Endothelial cell of umbilical vein (primary cell): Measurements from ENCODE around the gene SULT2B1.

Source experiments
- CTCF ChIP-seq, 2 donors: IDR thresholded peaks; 1 replicate in 1 of 2; 2 replicates in 1 of 2; pipeline ENCODE4 v1.5.1; 2011; ENCODE audit warnings: low read length in 2 of 2, mild to moderate bottlenecking in 2 of 2, moderate library complexity in 2 of 2, control low read depth in 1 of 2, inconsistent platforms in 1 of 2, low read depth in 1 of 2; ENCODE audit not compliant: insufficient read depth in 1 of 2; ENCODE audit errors: extremely low read depth in 1 of 2
- EZH2 ChIP-seq: IDR thresholded peaks from 2 replicates; pipeline ENCODE4 v1.6.1; 2012; ENCODE audit warnings: borderline replicate concordance, low read depth, mild to moderate bottlenecking, moderate library complexity, low read length, inconsistent platforms; ENCODE audit not compliant: severe bottlenecking
- MAX ChIP-seq: IDR thresholded peaks from 2 replicates; pipeline ENCODE4 v1.6.1; 2011; ENCODE audit not compliant: insufficient read depth, insufficient read length
- MYC ChIP-seq: IDR thresholded peaks from one replicate; pipeline ENCODE4 v1.6.1; 2011; ENCODE audit warnings: mild to moderate bottlenecking, low read depth, low read length
- POLR2A ChIP-seq: IDR thresholded peaks from 2 replicates; pipeline ENCODE4 v1.6.1; 2012; ENCODE audit warnings: low read depth, mild to moderate bottlenecking, control low read depth, low read length

GRCh38 chr19:48639483-48640375 lies 87.8 kb downstream of the SULT2B1 start:
- TF ChIP-seq MAX (no peak), CTCF (IDR thresholded peaks at IDR 0.05; ENCODE audit: extremely low read depth in 1 of 2, insufficient read depth in 1 of 2, low read depth in 1 of 2, low read length in 2 of 2) (no peak), POLR2A (no peak), MYC (no peak), EZH2 (no peak)
